DMS53 (cell line): ENCODE results near the gene SPI1.
A peak's percentile ranks its signal among the peaks of the same experiment; 100 is the strongest.

ENCODE experiments used
- DNase-seq: peaks from one replicate; lab custom pipeline; 2025; lab: John Stamatoyannopoulos, UW

The SPI1 gene

DNA sequence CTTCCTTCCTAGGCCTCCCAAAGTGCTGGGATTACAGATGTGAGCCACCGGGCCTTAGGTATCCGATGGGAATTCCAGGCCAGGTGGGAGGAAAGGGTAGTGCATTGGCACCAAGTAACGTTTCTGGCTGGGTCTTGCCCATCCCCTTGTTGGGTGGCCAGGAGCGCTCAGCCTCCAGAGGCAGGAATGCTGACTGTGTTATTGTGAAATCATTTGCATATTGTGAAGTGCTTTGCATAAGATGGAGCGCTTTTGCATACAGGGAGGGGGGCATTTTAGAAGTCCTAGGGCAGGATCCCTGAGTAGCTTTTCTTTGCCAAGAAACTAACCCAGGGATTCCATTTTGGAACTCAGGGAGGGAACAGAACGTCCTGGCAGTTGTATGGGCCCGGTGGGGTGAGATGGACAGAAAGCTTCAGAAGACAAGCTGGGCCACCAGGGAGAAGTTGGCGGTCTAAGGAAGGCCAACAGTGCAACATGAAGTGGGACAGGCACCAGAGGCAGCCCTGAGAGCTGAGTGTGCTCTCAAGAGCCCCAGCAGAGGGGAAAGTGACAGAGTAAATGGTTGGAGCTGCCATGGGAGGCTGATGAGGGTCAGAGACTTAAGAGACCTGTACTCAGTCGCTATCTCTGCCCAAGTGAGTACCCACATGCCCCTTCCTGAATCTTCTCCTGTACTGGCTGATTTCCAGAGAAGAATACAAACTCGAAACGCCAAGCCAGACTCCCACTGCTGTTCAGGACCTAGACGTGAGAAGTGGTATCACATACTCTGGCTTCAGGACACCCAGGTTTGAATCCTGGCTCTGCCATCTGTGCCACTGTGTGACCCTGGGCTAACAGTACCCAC, 28.8 kb upstream of the SPI1 start:
- DNase-seq: no peak

DNA sequence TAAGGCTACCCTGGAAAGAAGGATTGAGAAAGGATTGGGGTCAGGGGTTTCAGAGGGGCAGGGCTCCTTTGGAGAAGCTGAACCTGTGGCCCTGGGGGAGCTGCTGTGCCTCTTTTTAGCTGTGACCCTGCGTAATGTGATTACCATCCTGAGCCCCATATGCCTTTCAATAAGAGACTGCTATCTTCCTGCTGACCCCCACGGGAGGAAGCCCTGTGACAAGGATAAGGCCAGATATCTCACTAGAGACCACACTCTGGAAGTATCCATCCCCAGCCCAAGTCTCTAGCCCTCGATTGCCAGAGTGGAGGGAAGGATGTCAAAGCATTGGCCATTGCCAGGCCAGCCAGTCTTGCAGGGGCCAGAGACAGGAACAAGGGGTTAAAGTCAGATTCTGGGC, 25.2 kb upstream of the SPI1 start:
- no peak for DNase-seq

GRCh38 chr11:47403135-47403534, 24.8 kb upstream of the SPI1 start:
- no peak for DNase-seq

DNA sequence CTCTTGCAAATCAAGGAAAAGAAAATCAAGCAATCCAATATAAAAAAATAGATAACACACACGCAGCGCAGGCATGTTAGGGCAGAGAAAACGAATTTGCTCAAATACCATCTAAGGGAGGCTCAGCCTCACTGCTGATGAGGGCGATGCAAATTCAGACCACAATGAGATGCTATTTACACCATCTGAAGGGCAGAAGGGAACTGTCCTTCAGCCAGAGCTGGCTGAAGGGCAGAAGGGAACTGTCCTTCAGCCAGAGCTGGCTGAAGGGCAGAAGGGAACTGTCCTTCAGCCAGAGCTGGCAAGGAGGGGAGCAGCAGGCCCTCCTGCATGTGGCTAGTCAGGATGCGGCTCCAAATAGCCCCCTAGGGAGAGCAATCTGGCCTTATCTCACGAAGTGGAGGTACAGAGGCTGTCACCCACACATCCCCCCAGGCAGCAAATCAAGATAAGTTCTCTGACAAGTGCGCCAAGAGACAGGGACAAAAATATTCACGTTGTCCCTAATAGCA, 22.5 kb upstream of the SPI1 start:
- DNase-seq: peak; percentile 25

DNA sequence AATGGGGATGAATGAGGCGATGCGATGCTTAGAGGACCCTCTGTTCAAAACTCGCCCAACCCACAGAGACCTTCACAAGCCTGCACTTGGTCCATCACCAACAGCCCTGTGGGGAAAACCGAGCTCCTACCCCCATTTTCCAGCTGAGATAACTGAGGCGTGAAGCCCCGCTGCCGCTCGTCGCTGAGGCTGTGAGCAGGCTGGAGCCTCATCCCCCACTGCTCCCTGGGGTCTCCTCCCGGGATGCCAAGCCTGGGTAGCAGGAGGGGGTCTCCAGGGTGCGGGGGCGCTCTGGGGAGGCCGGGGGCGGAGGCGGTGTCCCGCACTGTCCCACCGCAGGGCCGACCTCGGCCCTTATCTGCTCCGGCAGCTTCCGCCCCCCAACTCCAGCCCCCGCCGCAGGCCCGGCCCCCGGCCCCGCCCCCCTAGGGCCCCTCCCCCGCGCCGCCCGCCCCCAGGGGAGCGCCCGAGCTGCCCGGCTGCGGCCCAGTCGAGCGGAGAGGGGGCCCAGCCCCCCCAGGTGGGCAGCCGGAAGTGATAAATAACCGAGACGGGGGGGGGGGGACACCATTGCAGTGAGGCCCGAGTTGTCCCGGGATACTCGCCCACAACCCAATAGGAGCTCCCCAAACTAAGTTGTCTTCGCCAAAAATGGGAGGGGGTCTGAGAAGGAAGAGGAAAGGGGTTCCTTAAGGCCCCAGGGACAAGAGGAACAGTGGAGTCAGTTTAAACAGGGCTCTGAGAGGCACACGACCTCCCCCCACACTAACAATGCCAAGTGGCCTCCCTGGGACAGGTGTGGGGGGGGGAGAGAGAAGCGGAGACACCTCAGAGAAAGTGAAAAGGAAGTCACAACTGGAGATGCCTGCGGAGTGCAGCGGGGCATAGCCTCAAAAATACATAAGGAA, 21.8 kb upstream of the SPI1 start:
- DNase-seq: peak; percentile 24

- no peak for DNase-seq
Measured at GRCh38 chr11:47398551-47398950, 20.2 kb upstream of the SPI1 start.

GRCh38 chr11:47398011-47398410, 19.7 kb upstream of the SPI1 start:
- no peak for DNase-seq

- DNase-seq: no peak
Measured at GRCh38 chr11:47396049-47396320, 17.6 kb upstream of the SPI1 start.

DNA sequence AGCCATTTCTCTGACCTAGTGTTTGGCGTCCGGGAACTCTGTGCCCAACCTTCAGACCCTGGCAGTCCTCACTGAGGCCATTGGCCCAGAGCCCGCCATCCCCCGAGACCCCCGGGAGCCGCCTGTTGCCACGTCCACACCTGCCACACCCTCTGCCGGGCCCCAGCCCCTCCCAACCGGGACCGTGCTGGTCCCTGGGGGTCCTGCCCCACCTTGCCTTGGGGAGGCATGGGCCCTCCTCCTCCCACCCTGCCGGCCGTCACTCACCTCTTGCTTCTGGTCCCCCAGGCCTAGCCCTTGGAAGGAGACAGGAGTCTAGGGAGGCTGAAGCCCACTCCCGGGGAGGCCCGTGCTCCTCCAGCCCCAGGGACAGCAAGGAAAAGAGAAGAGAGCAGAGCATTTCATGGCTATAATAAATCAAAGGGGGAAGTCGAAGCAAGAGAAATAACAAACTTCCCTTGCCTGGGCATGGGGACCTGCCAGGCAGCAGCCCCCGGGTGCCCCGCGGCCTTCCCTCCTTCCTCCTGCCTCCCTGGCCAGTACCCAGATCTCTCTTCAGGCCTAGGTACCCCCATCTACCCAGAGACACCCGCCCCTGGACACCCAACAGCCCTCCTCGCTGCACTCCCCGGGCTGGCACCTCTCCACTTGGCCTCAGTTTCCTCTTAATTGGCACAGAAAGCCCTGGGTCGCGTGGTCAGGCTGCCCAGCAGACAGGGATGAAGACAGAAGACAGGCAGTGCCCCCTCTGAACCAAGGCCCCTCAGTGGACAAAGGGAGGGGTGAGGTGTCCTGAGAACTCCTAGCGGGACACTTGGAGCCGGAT, 17.1 kb upstream of the SPI1 start:
- DNase-seq: no peak

DNA sequence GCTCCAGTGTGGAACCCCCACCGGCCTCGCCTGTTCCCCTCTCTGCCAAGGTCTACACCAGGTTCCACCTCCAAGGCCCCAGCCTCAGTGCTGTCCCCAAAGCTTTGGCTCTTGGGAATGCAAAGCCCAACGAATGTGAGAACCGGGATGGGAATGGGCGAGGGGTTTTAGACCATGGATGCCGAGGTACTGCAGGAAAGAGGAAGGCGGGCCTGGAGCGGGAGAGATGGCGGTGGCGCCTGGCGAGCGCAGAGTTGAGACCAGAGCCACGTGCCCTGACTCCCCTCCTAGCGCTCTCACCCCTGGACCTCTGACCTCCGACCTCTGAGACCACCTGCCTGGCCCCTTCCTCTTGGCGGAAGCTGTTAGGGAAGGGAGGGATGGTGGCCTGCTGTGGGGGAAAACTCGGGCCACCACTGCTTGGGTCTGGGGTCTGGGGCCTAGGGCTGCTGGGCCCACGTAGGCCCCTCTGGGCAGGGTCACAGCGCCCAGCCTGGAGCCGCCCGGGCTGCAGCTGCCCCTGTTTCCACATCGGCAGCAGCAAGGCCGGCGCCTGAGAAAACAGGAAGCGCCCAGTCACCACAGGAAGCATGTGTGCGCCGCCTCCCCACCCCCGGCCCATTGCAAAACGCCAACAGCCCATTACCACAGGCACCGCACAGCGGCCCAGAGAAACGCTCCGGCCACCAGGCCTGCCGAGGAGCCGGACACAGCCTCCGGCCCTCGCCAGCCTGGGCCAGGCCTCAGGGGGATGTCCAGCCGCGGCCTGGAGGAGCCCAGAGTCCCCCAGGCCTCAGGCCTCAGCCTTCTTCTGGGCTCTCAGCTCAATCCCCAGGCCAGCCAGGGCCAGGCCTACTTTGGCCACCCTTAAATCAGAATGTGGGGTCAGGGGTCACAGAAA, 16.2 kb upstream of the SPI1 start:
- no peak for DNase-seq

GRCh38 chr11:47394050-47394321, 15.6 kb upstream of the SPI1 start:
- DNase-seq: no peak

DNA sequence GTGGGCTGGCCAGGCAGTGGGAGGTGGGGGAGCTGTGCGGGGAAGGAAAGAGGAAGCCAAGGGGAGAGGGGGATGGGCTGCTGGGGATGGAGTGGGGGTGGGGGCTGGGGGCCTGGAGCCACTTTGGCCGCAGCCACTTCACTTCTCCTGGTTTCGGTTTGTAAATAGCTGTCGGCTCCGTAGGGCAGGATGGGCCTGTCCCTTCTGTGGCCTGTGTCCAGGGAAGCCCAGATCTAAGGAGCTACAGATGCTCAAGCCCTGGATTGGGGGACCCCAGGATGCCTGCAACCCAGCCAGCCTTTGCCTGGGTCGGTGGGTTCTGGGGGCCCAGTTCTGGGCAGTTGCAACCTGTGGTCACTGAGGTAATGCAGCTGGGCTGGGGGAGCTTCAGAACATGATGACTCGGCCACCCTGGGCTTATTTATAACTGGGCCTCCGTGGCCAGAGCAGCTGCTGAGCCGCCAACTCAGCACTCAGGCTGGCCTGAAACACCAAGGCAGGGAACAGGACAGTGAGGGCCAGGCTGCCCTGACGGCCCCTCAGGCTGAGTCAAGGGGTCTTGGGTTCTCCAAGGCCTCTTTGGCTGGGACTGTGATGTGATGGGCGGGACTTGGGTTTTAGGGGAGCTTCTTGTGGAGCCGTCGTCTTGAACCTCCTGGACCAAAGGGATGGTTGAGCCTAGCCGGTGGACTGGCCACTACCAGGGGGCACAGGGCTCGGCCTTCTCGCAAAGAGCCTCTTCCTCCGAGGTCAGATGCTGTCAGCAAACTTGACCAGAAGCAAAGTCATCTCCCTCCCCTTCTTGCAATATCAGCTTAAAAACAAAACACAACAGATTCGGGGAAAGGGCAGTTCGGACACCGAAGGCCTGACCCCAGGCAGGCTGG, 15.1 kb upstream of the SPI1 start:
- peak; percentile 20 for DNase-seq

GRCh38 chr11:47392546-47393162, 14.3 kb upstream of the SPI1 start:
- DNase-seq: no peak

DNA sequence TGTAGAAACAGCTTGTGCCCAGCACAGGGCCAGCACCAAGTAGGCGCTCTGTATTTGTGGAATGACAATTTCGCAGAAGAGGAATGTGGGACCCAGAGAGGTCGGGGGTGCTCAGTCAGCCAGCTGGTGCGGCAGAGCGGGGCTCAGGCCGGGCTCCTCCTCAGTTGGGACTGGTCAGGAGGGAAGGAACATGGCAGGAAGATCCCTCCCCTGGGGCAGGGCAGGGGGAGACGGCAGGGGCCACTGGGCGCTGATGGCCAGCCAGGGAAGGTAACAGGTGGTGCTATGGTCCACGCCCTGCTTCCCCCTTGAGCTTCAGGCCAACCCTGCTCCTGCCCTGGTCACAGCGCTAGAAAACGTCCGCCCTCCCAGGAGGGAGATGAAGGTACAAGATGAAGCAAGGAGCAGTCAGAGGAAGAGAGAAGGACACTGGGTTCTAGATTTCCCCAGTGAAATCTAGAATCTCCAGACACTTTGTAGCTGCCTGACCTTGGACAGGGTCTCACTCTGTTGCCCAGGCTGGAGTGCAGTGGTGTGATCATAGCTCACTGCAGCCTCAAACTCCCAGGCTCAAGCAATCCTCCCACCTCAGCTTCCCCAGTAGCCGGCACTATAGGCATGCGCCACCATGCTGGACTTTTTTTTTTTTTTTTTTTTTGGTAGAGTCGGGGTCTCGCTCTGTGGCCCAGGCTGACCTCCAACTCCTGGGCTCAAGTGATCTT, 13.5 kb upstream of the SPI1 start:
- no peak for DNase-seq

GRCh38 chr11:47391077-47391583, 12.8 kb upstream of the SPI1 start:
- DNase-seq: no peak

- no peak for DNase-seq
Measured at GRCh38 chr11:47390422-47390760, 12.0 kb upstream of the SPI1 start.

DNA sequence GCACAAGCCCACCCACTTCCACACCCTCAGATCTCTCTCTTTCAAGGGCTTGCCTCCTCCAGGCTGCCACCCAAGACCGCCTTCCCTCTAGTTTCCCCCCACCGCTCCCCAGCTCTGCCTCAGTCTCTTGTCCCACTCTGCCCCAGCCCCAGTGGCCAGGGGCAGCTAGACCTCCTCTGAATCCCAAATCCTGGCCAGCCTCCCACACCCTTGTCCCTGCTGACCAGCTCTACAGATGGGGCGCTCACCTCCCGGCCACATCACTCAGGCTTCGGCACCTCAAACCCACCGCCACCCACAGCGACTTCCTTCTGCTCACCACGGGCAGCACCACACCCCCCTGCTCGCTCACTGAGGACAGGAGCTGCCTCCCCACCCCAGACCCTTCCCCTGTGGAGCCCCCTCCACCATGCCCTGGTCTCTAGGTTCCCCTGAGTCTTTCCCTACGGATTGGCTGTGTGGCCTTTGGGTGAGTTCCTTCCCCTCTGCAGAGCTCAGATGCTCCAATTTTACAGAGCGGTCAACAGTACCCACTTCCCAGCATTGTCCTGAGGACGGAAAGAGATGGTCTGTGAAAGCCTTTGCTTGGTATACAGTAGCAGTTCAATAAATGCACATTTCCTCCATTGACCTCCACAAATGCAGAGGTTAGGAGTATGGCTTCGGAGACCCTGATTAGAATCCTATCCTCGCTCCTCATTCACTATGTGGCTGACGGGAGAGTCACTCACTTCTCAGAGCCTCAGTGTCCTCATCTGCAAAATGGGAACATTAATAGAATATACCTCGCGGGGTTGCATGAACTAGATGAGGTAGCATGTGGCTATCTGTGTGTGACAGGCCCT, 11.5 kb upstream of the SPI1 start:
- DNase-seq: no peak
